Urothelium cell line (cell line): ENCODE measurements around the gene TMIGD1.

Source experiments
- DNase-seq: peaks from one replicate; pipeline ENCODE4 v3.0.0; 2011; ENCODE audit warnings: low spot score, mixed read lengths
- FAIRE-seq: peaks from 2 replicates; lab custom pipeline; 2011; peaks lifted over from hg19 to GRCh38; lab: Jason Lieb, UNC

TMIGD1 gene

GRCh38 chr17:30292286-30292858 is 41.5 kb downstream of the TMIGD1 start:
- no peak for DNase-seq
- FAIRE-seq = no peak

DNA sequence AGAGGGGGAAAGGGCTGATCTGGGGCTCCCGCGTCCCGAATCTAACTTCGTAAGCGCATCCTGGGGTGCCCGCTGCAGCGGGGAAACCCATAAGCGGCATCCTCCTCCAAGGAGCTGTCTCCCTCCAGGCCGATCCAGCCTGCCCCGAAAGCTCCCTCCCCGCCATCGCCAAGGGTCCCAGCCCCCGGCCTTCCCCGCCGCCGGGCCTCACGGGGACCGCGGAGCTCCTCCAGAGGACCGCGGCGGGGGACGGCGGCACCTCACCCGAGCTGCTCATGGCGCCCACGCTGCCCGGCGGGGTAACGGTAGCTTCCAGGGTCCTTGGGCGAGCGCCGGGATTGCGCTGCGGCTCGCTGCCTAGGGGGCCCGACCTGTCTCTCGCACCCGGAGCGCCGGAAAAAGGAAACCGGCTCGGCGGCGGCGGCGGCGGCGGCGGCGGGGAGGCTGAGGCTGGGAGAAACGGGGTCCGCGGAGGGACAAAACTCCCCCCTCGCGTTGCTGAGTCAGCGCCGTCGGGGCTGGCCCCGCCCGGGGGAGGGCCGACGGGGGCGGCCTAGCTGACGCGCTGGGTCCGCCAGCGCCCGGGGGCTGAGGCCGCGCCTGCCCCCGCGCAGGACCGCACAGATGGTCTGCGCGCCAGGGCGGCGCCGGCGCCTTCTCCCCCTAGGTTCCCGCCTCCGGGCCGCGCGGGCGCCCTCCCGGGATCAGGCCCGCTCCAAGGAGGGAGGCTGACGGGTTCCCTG is 42.1 kb downstream of the TMIGD1 start, which contains the start of gene BLMH:
Gene BLMH, minus strand, starts transcription at position 402 of the 743 bp plus-strand sequence. Its CDS starts 125 bp downstream, at position 277.
- peak; percentile 61 for FAIRE-seq
- DNase-seq = peak; percentile 97

GRCh38 chr17:30290696-30291542 is 42.9 kb downstream of the TMIGD1 start:
- FAIRE-seq = peak; percentile 61
- peak; percentile 70 for DNase-seq

- DNase-seq (no peak), FAIRE-seq (no peak)
Measured at GRCh38 chr17:30290077-30290476, 43.8 kb downstream of the TMIGD1 start.

GRCh38 chr17:30279156-30279555 is 54.7 kb downstream of the TMIGD1 start:
- FAIRE-seq = no peak
- DNase-seq = no peak

DNA sequence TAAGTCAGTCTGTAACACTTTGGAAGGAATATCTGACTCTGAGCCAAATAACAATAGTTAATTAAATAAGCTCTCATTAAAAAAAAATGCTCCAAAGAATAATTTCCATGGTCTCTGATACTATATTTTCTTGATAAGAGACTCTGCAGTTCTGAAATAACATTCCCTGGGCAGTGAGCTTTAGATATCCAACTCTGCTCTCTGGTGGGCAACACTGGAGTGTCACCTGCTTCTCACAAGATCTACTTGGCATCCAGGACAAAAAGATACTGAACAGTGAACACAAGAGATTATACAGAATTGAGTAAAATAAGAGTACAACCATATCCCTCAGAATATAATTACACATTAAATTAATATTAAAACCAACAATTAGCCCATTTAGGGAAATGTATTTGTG is 55.8 kb downstream of the TMIGD1 start:
- DNase-seq (no peak), FAIRE-seq (no peak)

GRCh38 chr17:30275911-30276310 is 57.9 kb downstream of the TMIGD1 start:
- no peak for FAIRE-seq

GRCh38 chr17:30274887-30275286 is 59.0 kb downstream of the TMIGD1 start:
- no peak for FAIRE-seq

More at GRCh38 chr17:30275911-30276310, 57.9 kb downstream of the TMIGD1 start:
- DNase-seq = no peak

GRCh38 chr17:30273373-30273772 is 60.5 kb downstream of the TMIGD1 start:
- no peak for FAIRE-seq
- DNase-seq = no peak

More at GRCh38 chr17:30274887-30275286, 59.0 kb downstream of the TMIGD1 start:
- DNase-seq = no peak

- DNase-seq (no peak), FAIRE-seq (no peak)
Measured at GRCh38 chr17:30271102-30271501, 62.8 kb downstream of the TMIGD1 start.

GRCh38 chr17:30267625-30268024 is 66.2 kb downstream of the TMIGD1 start:
- DNase-seq (no peak), FAIRE-seq (no peak)
